ENCODE results near the gene TM6SF1. TPM values are rescaled to one million over a fixed set of nuclear protein-coding genes. Genes with fewer than 3 reads are reported as not detected.

The TM6SF1 gene
- total and polyA plus RNA-seq, 9 of the 15 experiments (the other 6 are each of a cell fraction or from before 2014, with no cell fraction given), result 1.0 to 5.6 (median 3.5) TPM

GRCh38 chr15:83092309-83092976 lies 15.0 kb upstream of the TM6SF1 start (continued):
- TF ChIP-seq ZNF318 (IDR thresholded peaks at IDR 0.05; ENCODE audit: borderline replicate concordance in 1 of 2, low read depth in 1 of 2) (no peak), CBX8 (IDR thresholded peaks at IDR 0.05; ENCODE audit: borderline replicate concordance, extremely low read depth, low read depth, low read length, poor library complexity, severe bottlenecking) (no peak), NFRKB (IDR thresholded peaks at IDR 0.05; ENCODE audit: low read depth) (peak; percentile 78), CHD7 (IDR thresholded peaks at IDR 0.05; ENCODE audit: low read depth, low read length) (no peak), ZNF766 (CRISPR knock-in tag; conservative IDR thresholded peaks at IDR 0.05) (peak; percentile 75; the same call in 1 of the 2 replicates), SLC30A9 (CRISPR knock-in tag; IDR thresholded peaks at IDR 0.05) (no peak)

All from K562 (cell line).